ENCODE results near the gene USP10. TPM values are rescaled to one million over a fixed set of nuclear protein-coding genes. Genes with fewer than 3 reads are reported as not detected.

USP10 gene
- total and polyA plus RNA-seq, 2 donors (not counting 3 experiments of a cell fraction or from before 2014, with no cell fraction given): 84.0 to 115 TPM

DNA sequence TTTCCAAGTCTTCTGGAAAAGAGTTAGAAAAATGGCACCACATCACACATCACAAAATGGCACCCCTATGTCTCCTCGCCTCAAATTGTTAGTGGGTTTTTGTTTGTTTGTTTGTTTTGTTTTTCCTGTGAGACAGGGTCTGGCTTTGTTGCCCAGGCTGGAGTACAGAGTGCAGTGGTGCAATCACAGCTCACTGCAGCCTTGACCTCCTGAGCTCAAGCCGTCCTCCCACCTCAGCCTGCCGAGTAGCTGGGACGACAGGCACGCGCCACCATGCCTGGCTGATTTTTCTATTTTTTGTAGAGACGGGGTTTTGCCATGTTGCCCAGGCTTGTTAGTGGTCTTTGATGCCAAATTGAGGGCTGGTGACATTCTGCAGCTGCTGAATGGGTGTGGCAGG, 116.2 kb downstream of the USP10 start:
- BruUV-seq (replicated peaks): no TSS peak
- no peak overlapping the region for H3K4me2 ChIP-seq (ENCODE audit: insufficient read depth, low read length)
- no peaks in the 10 kb centered on the region for H3K36me3 ChIP-seq (ENCODE audit: control insufficient read depth in 2 of 2, extremely low read depth in 1 of 2, insufficient read depth in 2 of 2, low read length in 2 of 2)
- dilution Hi-C loops (cut with MboI; ENCODE audit: extremely low pct_ligation_motif_present, low sequenced_read_pairs): no loop called here
- no peak for TF ChIP-seq CTCF (IDR thresholded peaks at IDR 0.05; ENCODE audit: extremely low read depth in 1 of 2, insufficient read depth in 1 of 2, low read depth in 1 of 2, low read length in 2 of 2)
- no peak for TF ChIP-seq MAX (IDR thresholded peaks at IDR 0.05; ENCODE audit: insufficient read depth, insufficient read length)
- TF ChIP-seq EZH2 (IDR thresholded peaks at IDR 0.05; ENCODE audit: borderline replicate concordance, low read depth, low read length, severe bottlenecking): no peak
- TF ChIP-seq POLR2AphosphoS5 (IDR thresholded peaks at IDR 0.05; ENCODE audit: insufficient read depth, low read depth, low read length): no peak
- TF ChIP-seq POLR2A (IDR thresholded peaks at IDR 0.05; ENCODE audit: low read depth, low read length): no peak
- TF ChIP-seq FOS (IDR thresholded peaks at IDR 0.05; ENCODE audit: borderline replicate concordance, insufficient read depth, low read length): no peak
- TF ChIP-seq MYC (IDR thresholded peaks at IDR 0.05; ENCODE audit: low read depth, low read length): no peak
- TF ChIP-seq GATA2 (IDR thresholded peaks at IDR 0.05; ENCODE audit: insufficient read depth, insufficient read length, low read depth, low read length): no peak
- FAIRE-seq (no peak), DNase-seq (ENCODE audit: low read depth, low spot score) (no peak)
- H3K9ac ChIP-seq (replicated peaks; ENCODE audit: extremely low read depth, insufficient read depth, low read length): no peak overlapping the region
- no peak overlapping the region for H2AFZ ChIP-seq (ENCODE audit: low read depth, low read length)
- H3K4me1 ChIP-seq (ENCODE audit: control insufficient read depth, extremely low read depth, insufficient read depth, low read length): peaks cover 4% of the 10 kb centered on the region
- peaks cover 8 to 23% of the 10 kb centered on the region in 2 experiments for H3K27me3 ChIP-seq (ENCODE audit: control insufficient read depth in 2 of 2, insufficient read depth in 2 of 2, low read length in 2 of 2)
- no peak overlapping the region for H3K4me3 ChIP-seq (replicated peaks in 1 of 3; ENCODE audit: insufficient read depth in 1 of 3, low read depth in 1 of 3, low read length in 3 of 3)
- POLR2A ChIA-PET: no interaction called here
- no peaks in the 10 kb centered on the region for H3K79me2 ChIP-seq (ENCODE audit: control insufficient read depth, insufficient read depth, low read length)
- H3K27ac ChIP-seq (ENCODE audit: insufficient read depth, low read depth, low read length): no peak overlapping the region
- no peaks in the 10 kb centered on the region for H4K20me1 ChIP-seq (replicated peaks; ENCODE audit: control insufficient read depth, extremely low read depth, insufficient read depth, low read length)
- CTCF ChIA-PET: interaction anchor here (1.0 kb wide), 1 partner anchor 9 kb away, joined by 3 read pairs; no protein-coding TSS in a partner anchor
- H3K9me1 ChIP-seq (replicated peaks; ENCODE audit: control insufficient read depth, extremely low read depth, insufficient read depth, low read length): no peaks in the 10 kb centered on the region
- intact Hi-C loops (cut with micrococcal nuclease): no loop called here
- H3K9me3 ChIP-seq (replicated peaks; ENCODE audit: control insufficient read depth, insufficient read depth, low read length): no peaks in the 10 kb centered on the region

Data from endothelial cell of umbilical vein (primary cell).